Measurements from ENCODE around the gene TSPAN17.
"Not testable (repeated sequence)": the region's sequence is repeated elsewhere in the genome, so short reads cannot be mapped to it uniquely, and the experiment has no call there.

Gene TSPAN17

DNA sequence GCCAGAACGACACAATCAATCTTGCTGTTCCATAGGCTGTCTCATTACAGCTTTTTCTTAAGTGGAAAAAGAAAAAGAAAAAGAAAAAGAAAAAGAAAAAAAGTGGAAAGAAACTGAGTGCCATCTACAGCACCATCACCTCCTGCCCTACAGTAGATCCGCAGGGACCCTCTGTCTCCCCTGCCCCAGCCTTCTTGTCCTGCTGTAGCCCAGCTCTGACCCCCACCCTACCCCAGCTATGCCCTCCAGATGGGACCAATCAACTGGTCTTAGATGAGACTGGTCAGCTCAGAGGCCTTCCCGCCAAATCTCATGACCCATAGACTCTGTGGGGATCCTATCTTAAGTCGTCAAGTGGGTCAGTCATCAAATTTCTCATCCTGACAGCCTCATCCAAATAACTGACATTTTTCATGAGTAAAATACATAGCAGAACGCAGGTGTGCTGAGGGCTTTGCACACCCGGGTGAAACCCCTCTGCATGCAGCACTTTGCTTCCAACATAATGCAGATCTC is 34.8 kb downstream of the TSPAN17 start:
- DNase-seq = no peak

DNA sequence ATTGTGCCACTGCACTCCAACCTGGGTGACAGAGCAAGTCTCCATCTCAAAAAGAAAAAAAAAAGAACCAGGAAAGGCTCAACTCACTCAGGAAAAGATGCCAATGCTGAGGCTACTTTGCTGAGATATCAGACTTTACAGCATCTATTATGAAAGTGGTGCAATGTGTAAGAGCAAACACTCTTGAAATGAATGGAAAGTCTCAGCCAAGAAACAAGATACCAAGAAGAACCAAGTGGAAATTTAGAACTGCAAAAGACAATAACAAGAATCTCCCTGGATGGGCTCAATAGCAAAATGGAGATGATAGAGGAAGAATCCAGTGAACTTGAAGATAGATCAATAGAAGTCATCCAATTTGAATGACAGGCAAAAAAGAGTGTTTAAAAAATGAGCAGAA is 37.7 kb downstream of the TSPAN17 start:
- no peak for DNase-seq

DNA sequence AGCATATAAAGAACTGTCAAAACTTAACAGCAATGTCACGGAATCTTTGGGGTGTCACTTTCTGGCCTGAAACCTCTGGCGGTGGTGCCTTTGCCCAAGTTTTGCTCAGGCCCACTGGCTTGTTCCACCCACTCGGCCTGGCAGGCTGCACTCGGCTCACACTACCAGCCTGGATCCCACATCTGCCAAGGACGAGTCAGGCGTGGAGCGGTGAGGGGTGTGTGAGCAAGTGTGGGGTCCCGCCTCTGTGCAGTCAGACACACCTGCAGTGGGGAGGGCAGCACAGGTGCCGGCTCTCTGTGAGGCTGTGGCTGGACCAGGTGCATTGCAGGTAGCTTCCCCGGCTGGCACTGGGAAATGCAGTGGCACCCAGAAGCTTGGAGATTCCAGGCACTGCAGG is 40.0 kb downstream of the TSPAN17 start:
- DNase-seq = no peak

DNA sequence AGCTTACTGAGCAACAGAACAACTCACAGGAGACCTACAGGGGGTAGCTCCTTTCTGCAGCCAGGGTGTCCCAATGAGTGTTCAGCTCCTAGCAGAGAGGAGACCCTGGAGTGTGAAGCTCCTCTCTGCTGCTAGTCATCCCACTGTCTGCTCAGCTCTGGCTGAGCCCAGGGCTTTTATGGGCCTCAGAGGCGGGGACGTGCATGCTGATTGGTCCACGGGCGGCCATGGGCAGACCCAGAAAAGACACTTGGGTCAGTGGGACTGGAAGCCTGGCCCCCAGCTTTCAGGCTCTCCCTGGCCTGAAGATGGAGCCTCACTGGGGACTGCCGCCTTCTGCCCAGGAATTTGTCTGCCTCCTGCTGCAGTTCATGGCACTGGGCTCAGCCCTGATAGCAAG is 40.6 kb downstream of the TSPAN17 start:
- DNase-seq = no peak

DNA sequence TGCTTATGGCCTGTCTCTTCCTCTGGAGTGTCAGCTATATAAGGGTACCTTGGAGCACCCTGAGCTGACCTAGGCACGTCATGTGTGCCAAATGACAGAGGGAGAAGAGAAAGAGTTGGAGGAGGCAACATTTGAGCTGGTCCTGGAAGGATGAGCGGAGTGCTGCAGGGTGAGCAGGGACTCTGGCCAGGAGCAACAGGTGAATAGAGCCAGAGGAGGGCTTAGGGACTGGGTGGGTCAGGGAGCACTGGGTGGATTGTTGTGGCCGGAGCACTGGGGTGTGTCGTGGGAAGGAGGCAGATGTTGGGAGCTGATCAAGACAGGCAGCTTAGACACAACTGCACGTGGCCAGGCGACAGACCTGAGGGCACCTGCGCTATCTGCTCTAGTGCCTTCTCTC is 43.6 kb downstream of the TSPAN17 start:
- DNase-seq = no peak

DNA sequence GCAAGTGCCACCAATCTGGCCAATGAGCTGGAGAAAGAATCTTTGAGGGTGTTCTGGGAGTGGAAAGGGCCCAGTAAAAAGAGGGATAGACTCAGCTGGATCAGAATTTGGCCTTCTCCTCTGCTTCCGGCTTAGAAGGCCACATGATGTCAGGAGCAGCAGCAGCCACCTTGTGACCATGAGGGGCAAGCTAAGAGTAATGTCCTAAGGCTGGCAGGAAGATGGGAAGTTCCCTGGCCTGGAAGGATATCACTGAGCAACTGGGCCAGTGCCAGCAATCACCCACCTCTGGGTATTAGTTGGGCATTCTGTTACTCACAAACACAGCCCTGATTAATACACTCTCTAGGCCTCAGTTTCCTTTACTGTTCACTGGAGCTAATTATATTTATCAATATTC is 44.2 kb downstream of the TSPAN17 start:
- no peak for DNase-seq

DNA sequence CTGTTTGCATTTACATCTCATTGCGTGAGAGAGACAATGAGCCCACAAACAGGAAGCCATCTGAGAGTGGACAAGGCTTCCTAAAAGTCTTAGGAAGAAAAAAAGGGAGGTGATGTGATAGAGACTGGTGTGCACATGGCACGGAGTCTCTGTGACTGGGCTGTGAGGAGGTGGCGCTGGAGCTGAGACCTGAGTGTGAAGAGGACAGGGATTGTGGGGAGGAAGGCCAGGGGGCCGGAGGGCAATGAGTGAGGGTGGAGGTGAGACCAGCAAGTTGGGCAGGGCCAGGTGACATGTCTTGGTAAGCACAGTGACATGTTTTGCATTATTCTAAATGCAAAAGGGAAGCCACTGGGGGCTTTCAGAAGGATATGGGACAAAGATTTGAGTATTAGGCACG is 45.0 kb downstream of the TSPAN17 start:
- no peak for DNase-seq

DNA sequence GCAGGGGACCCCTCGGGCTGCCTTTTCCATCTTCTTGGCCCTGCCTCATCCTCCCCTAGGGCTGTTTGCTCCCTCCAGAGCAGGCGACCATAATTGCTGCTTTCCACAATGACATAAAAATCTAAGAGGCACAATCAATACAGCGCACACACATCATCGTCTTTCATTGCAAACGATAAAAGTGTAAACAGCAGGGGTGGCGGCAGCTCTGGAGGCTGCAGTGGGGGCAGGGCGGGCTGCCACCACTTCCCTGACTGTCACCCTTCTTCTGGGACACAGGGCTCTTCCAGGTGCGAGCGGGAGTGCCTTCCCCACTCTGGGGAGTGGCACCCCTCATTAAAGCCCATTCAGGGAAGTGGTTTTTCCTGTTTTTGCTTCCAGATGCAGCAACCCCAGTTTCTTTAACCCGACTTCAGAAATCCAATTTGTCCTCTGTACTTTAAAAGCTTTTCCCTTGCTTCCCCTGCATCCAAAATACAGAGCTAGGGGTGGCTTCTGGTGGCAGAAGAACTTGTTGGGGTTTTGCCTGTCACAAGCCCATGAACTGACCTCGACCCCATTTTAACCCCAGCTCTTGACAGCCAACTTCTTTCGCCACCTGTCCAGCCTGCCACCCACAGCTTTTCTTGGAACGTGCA is 45.7 kb downstream of the TSPAN17 start:
- no peak for DNase-seq

DNA sequence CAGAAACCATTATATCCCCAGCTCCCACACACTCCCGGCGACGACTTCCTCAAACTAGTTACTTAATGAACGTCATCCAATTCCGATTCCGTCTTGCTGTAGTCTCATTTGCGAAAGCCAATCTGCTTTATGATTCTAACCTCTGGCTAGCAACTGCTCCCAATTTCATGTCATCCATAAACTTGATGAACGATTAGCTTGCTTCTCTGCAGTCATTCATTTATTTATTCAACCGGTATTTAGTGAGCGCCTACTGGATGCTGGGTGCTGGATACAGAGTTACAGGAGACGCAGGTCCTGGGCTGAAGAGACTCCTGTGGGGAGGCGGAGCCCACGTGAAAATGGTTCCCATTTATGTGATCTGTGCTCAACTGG is 46.2 kb downstream of the TSPAN17 start:
- no peak for DNase-seq

DNA sequence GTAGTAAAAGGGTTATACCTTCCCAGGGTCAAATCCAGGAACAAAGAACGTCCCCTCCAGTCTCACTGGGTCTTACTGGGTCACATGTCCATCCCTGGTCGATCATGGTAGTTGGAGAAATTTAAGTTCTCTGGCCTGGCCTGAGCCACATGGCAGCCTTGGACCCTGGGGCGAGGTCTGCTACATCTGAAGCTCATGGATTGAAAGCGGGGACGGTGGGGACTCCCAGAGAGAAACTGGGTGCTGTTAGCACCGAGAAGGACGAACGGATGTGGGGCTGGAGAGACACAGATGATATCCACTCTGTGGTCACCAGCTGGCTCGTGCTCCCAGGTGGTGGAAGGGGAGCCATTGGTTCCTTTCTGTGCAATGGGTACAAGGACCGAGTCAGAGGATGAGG is 46.9 kb downstream of the TSPAN17 start:
- DNase-seq = no peak

DNA sequence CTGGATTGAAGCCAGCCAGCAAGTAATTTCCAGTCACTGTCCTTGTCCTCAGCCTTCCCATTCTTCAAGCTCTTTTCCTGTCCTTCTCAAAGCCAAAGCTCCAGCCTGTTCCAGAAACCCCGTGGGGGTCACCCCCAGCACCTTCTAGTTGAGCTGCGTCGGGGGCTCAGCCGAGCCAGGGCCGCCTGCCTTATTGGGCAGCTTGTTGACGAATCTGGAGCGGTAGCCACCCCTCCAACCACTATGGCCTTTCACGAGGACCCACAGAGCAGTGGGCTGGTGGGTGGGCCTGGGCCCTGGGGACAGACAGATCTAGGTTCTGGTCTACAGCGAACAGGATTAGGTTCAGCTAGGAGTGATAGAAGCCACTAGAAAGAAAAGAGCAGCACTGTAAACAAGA is 47.3 kb downstream of the TSPAN17 start:
- no peak for DNase-seq

DNA sequence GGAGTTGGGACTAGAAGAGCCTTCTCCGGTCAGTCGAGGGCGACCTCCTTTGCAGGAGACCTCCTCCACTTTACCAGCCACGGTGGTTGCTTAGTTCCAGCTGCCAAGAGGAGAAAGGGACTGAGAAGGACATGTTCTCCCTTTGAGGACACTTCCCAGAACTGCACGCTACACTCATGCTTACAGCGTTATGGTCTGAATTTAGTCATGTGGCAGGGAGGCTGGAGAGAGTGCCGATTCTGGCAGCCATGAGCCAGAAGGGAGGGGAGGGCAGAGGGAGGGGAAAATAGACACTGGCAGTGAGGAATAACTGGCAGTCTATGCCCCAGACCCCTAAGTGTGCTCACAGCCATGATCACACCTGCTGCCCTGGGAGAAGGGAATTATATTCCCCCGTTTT is 47.8 kb downstream of the TSPAN17 start:
- no peak for DNase-seq

DNA sequence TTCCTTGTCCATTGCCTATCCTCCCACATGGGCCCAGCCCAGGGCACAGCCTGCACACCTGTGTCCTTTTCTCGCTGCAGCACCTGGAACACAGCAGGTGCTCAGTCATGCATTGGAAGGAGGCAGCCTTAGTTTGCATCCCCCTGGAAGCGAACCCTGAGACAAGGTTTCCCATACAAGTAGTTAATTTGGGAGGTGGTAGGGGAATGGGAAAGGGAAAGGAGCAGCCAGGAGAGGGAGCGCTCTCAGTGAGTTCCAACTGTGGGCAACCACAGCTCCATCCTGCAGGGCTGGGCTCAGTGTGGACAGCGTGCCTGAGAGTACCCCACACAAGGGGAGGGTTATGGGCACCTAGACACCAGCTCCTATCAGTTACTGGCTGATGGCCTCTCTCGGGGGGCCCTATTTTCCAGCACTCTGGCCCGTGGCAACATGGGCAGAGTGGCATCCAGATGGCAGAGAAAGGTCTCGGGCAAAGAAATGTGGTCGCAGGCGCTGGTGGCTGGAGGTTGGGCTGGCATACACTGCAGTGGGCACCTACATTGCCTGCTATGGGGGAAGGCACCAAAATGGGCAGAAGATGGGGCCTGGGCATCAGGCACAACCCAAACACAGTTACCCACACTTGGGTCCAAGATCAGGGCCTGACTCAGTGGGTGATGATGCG is 50.1 kb downstream of the TSPAN17 start:
- no peak for DNase-seq

DNA sequence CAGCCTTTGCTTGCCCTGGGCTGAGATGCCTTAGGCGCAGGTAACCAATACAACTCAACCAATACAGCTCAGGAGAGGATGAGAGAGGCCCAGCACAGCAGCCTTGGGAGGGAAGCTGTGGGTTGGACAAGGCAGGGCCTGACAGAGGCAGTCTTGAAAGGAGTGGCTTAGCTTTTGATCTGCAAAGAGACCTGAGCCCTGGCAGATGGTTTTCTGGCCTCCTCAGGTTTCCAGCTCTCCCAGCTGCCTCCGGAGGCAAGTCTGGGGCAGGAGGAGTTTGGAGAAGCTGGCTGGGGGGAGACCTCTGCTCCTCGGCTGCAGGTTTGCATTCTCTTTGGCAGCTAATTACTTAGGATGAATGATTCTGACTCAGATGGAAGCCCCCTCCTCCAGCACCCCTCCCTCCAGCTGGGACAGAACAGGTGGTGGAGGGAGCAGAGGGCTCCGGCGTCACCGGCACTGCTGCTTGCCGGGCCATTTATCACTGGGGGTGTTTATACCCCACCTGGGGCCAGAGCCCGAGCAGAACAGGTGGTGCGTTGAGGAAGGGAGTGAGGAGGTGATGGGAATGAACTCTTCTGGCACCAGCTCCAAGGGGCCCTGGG is 50.8 kb downstream of the TSPAN17 start:
- no peak for DNase-seq

DNA sequence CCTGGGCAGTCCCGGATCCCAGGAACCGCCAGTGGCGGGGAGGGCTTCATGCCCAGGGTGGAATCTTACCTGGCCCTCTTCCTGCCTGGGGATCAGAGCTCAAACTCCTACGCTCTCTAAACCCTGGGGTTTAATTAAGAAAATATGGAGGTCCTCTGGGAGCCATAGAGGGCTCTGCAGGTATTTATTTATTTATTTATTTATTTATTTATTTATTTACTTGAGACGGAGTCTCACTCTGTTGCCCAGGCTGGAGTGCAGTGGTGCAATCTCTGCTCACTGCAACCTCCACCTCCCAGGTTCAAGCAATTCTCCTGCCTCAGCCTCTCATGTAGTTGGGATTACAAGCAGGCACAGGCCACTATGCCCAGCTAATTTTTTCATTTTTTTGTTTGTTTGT is 52.2 kb downstream of the TSPAN17 start:
- DNase-seq = not testable (repeated sequence)

DNA sequence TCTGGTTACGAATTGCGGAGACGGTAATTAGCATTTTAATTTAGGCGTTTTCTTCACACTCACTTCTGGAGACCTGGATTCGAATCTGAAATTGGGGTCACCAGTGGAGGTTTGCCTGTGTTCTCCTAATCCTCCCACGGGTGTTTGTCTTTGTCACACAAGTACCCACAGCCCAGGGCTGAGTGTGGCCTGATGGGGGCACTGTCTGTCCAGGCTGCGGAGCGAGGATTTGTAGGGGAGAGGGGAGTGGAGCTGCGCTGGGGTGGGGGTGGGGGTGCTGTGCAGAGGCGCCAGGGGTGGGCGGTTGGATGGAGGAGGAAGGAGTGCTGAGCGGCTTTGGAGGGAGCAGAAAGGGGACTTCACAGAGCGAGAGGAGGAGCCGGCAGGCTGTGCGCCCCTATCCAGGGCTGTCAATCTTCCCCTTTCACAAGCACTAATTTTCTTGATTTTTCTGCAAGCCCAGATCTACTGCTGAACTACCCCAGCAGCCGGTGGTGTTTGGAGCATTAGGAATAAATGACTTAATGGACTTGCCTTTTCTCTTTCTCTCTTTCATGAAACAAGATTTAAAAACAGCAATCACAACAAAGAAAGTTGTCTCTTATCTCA is 53.1 kb downstream of the TSPAN17 start:
- DNase-seq = no peak

DNA sequence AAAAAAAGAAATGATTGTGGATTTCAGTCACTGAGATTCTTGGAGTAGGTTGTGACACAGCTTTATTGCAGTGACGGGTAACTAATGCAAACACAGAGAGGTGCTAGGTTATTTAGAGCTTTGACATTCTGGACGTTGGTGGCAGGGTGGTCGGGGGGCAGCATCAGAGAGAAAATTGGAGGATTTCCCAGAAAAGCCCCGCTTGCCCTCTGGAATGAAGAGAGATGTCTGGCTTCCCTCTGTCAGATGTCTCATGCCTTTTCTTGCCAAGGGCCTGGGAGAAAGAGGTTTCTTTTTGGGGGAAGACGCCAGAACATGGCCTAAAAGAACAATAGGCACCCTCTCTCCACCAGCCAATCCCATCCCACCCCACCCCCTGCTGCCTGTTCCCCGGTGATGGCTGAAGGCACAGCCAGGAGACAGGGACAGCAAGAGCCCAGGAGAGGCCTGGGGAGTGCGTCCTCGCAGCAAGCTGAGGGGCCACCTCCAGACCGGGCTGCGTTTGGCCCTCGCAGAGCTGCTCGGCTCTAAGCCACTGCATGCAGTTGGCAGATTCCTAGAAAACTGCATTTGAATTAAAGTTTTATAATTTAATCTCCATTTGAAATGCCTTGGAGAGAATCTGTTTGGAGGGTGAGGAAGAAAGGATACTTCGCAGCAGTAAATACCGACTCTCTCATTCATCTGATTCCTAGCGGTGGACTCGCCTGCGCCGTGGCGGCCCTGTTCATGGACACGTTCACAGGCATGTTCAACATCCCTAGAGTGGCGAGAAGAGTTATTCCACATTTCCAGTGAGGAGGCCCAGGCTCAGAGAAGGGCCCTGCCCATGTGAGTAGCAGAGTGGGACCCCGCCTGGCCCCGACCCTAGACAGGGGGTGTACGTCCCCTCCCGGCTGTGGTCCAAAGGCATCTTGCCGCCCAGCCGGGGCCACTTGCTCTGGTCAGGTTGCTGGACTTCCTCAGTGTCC is 55.7 kb downstream of the TSPAN17 start:
- DNase-seq = no peak

DNA sequence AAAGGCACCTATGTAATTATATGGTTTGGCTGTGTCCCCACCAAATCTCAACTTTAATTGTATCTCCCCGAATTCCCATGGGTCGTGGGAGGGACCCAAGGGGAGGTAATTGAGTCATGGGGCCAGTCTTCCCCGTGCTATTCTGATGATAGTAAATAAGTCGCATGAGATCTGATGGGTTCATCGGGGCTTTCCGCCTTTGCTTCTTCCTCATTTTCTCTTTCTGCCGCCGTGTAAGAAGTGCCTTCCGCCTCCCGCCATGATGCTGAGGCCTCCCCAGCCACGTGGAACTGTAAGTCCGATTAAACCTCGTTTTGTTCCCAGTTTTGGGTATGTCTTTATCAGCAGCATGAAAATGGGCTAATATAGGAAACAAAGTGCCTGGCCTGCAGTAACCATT is 56.6 kb downstream of the TSPAN17 start:
- no peak for DNase-seq

DNA sequence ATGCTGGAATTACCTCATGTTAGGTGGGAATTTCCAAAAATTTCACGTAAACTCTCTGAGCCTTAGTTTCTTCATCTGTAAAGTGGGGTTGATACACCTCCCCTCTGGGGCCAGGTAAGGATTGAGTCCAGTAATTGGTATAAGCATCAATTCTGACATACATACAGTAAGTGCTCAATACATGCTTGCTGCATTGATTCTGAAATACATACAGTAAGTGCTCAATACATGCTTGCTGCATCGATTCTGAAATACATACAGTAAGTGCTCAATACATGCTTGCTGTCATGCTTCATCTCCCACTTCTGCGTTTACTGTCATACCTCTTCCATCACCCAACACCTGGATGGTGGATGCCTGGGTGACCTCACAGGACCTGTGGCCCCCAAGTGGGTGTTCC is 57.1 kb downstream of the TSPAN17 start:
- DNase-seq = no peak

DNA sequence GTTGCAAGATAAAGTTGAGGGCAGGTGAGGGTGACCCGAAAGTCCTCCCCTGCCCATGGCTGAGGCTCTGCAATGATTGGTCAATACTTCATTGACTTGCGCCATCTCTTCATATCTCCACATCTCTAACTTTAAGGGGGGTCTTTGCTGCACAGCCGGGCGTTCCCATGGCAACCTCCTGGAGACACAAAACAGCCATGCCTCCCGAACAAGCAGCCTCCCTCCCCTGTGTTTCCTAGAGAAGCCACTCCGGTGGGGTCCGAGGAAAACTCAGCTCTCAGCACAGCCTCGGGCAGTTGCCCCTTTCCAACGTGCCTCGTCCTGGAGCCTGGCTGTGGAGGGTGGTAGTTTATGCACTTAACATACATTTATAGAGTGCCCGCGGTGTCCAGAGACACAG is 57.5 kb downstream of the TSPAN17 start:
- no peak for DNase-seq

All from fibroblast of skin of back (primary cell).